ENCODE data around the gene LMCD1.

- no peak for TF ChIP-seq CTCF (conservative IDR thresholded peaks at IDR 0.05; ENCODE audit: low read length)
- no peak for TF ChIP-seq EZH2phosphoT487 (IDR thresholded peaks at IDR 0.05; ENCODE audit: borderline replicate concordance)
Observed at GRCh38 chr3:8541486-8541885, 39.9 kb downstream of the LMCD1 start.

All from Loucy (cell line).